GOT3 (cell line): ENCODE data around the gene DPAGT1.
A peak's percentile ranks its signal among the peaks of the same experiment; 100 is the strongest.

ENCODE experiments used
- DNase-seq: peaks from one replicate; lab custom pipeline; 2025; ENCODE audit warnings: mixed read lengths; lab: John Stamatoyannopoulos, UW

The DPAGT1 gene

DNA sequence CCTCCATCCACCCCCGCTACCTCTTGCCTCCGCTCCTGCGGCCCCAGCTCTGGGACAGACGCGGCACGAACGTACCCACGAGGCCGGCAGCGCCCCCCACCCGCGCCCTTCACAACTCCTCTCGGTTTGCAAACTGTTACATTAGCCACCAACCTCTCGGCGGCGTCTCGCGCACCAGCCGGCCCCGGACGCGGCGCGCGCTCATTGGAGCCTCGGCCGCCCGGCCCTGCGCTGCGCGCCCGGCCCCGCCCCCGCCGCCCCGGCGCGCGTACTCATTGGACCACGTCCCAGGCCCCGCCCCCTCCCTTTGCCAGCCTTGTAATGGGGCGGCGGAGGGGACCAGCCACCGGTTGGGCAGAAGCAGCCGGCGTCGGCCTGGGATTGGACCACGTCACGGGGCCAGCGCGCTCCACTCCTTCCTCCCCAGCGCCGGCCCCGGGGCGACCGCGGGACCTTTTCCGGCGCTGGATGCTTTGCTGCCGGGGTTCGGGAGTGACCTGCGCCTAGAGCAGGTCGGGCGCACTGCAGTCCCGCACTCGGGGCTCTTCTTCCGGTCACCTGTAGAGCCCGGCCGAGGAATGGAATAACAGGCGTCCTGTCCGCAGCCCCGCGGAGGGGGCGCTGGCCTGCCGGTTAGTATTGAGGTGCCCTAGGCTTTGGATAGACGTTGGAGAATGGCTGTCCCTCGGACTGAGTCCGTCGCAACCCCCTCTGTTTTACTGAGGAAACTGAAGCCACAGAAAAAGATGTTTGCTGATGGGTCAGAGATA, 44.5 kb downstream of the DPAGT1 start, which contains the start of gene HYOU1:
Gene HYOU1, minus strand, starts transcription at position 206 of the 770 bp plus-strand sequence. CDS start 1,045 bp downstream, outside the sequence.
- DNase-seq = peak; percentile 85

DNA sequence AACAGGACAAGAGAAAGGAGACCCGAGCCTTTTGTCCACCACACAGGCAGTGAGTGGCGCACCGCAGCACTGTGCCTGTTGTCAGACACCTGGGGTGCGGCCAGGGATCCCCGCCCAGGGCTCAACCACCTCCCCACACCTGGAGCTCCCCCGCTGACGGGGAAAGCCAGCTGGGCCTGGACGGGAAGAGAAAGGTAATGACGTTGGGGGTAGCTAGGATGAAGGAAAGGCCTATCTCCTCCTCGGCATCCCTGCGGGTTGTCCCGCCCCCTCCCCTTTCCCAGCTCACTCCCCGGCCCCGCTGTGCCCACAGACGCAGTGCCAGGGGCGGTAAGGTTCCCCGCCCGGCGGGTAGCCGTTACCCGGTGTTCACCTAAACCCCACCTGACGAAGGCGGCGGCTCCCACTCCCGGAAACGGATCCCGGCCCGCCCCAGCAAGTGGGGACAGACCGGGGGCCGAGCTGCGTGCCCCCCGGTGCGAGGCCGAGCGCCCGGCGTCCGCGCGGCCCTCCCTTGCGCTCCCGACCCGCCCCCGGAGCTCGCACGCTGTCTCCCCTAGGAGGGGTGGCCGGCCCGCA, 45.1 kb downstream of the DPAGT1 start:
- no peak for DNase-seq

DNA sequence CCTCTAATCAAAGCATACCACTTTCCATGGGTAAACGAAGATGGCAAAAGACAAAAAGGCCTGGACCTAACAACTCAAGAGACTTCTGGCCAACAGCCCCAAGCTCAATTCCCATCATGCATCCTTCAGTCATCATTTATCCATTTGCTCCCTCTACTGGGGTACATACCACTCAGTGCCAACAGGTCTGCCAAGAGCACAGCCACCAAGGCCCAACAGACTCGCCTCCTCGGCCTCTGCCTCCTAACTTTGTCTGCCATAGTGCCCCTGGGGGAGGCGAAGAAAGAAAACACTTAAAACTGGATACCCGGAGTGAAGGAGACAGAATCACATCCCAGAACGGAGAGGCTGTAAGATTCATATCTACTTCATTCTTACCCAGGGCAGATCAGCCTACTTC, 45.8 kb downstream of the DPAGT1 start:
- DNase-seq = no peak

DNA sequence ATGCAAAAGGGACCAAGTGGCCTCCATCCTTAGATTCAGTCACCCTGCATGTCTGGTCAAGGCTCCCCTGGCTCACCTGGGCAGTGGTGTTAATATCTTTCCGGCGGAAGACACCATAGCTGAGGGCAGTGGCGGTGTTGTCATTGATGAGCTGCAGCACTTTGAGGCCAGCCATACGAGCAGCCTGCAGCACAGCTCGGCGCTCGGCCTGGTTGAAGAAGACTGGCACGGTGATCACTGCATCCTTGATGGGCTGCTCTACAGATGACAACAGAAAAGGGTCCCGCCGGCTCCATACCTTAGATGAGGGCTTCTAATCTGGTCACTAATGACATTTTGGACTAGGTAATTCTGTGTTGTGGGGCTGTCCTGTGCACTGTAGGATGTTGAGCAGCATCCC, 47.2 kb downstream of the DPAGT1 start:
- no peak for DNase-seq

DNA sequence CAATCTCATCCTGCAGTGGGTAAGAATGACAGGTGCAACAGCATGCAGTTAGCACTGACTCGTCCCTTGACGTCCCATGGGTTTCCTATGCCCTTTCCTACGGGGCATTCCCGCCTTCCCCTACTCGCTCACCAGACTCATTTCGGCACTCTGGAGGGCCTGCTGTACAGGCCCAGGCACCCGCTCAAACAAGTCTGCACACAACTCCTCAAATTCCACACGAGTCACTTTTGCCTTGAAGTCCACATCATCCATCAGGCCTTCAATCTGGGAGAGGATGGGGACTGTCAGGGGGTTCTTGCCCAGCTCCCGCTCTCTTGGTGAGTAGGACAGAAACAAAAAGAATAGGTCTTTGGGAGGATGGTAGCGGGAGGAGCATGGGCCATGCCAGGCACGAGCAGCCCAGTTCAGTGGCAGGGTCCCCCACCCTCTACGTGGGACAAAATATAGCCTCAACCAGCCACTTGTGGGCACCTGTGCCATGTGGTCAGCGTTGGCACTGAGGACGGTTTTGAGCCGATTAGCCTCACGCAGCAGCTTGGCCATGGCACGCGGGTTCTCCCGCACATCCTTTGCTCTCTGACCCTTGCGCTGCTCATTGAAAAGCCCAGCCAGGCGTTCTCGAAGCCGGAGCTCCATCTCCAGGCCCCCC, 49.4 kb downstream of the DPAGT1 start:
- no peak for DNase-seq

DNA sequence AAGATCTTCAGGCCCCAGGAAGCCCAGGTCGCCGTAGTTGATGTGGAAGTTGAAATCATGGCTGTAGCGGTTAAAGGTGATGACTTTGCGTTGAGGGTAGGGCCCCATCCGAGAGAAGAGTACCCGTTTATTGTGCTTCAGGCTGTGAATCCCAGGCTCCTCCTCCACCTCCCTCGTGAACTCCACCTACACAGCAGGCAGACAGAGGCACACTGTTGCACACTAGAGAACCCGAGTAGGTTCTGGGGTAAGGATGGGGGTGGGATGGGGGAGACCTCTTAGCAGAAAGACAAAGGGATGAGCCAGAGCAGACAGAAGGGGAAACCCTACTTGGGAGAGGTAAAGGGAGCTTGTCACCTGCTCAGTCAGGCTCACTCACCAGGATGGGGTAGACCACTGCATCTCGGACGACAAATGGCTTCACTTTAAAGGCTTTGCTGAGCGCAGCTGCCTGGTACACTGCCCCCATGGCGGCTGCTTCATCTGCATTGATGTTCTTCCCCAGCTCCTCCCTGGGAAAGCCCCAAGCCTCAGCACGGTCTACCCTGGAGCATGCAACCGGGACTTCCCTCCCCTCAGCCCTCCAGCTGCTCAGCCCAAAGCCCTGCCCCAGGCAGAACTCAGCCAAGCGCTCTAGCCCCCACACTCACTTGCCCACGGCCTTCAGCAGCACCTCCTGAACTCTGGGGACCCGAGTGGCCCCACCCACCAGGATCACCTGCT, 50.1 kb downstream of the DPAGT1 start:
- no peak for DNase-seq

DNA sequence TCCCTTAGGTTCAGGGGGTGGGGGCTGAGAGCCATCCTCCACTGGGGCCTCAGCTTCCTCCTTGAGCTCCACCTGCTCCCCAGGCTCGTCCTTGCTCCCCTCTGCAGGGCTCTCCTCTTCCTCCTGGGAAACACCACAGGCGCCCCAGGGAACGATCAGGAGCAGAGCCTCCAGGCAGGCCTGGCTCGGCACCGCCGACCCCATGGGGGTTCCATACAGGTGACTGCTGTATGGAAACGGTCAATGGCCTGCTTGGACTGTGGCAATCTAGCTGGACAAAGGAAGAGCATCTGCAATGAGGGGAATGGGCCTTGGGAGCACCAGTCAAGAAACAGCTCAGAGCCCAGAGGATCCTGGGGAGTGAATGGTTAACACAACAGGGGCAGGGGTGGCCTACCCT, 52.6 kb downstream of the DPAGT1 start:
- DNase-seq = no peak

- no peak for DNase-seq
Observed at GRCh38 chr11:119048644-119049043, 53.0 kb downstream of the DPAGT1 start.

GRCh38 chr11:119047205-119047604, 54.4 kb downstream of the DPAGT1 start:
- DNase-seq = no peak
